ENCODE results near the gene ARHGAP10. TPM values are rescaled to one million over a fixed set of nuclear protein-coding genes. Genes with fewer than 3 reads are reported as not detected.

Gene ARHGAP10
- total RNA-seq, 1 experiment from 2014 or later = 11.7 TPM

DNA sequence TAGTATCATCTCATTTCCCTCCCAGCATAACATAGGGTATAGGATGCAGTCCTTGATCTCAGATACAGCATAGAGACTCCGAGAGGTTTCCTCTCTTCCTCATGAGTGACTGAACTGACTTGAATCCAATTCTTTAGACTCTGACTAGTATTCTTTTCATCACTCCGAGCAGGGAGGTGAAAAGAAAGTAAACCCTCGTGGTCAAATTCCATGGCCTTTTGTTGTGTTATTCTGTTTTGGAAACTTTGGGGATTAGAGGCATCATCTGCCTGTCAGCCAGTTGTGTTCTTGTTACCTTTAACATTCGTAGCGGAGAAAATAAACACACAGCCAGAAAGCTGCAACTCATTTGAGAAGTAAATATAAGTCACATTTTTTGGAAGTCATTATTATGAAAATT is 206.6 kb downstream of the ARHGAP10 start:
- ChIA-PET POLR2A (no interaction called here), CTCF (no interaction called here)
- H3K27me3 ChIP-seq (ENCODE audit: control insufficient read depth, insufficient read depth, low read length) = no peaks in the 10 kb centered on the region
- DNase-seq (ENCODE audit: low read depth, low spot score) (no peak), ATAC-seq (no peak)
- no peak overlapping the region for H3K27ac ChIP-seq (ENCODE audit: low read length)
- TF ChIP-seq TCF7L2 (IDR thresholded peaks at IDR 0.05; ENCODE audit: low read depth, low read length) (no peak), SIN3A (IDR thresholded peaks at IDR 0.05; ENCODE audit: borderline replicate concordance, insufficient read depth, low read depth, low read length) (no peak)
- TF ChIP-seq, protein P1, sequence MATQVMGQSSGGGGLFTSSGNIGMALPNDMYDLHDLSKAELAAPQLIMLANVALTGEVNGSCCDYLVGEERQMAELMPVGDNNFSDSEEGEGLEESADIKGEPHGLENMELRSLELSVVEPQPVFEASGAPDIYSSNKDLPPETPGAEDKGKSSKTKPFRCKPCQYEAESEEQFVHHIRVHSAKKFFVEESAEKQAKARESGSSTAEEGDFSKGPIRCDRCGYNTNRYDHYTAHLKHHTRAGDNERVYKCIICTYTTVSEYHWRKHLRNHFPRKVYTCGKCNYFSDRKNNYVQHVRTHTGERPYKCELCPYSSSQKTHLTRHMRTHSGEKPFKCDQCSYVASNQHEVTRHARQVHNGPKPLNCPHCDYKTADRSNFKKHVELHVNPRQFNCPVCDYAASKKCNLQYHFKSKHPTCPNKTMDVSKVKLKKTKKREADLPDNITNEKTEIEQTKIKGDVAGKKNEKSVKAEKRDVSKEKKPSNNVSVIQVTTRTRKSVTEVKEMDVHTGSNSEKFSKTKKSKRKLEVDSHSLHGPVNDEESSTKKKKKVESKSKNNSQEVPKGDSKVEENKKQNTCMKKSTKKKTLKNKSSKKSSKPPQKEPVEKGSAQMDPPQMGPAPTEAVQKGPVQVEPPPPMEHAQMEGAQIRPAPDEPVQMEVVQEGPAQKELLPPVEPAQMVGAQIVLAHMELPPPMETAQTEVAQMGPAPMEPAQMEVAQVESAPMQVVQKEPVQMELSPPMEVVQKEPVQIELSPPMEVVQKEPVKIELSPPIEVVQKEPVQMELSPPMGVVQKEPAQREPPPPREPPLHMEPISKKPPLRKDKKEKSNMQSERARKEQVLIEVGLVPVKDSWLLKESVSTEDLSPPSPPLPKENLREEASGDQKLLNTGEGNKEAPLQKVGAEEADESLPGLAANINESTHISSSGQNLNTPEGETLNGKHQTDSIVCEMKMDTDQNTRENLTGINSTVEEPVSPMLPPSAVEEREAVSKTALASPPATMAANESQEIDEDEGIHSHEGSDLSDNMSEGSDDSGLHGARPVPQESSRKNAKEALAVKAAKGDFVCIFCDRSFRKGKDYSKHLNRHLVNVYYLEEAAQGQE (IDR thresholded peaks at IDR 0.05; ENCODE audit: insufficient read depth in 1 of 2, low read depth in 2 of 2, low read length in 1 of 2) = no peak
- H3K36me3 ChIP-seq (ENCODE audit: control insufficient read depth, insufficient read depth, low read length) = no peaks in the 10 kb centered on the region
- H3K4me3 ChIP-seq (ENCODE audit: low read depth in 2 of 2, low read length in 2 of 2) = no peak overlapping the region
- H3K9me3 ChIP-seq (ENCODE audit: control insufficient read depth, insufficient read depth, low read depth, low read length) = no peaks in the 10 kb centered on the region
- no TSS peak for BruUV-seq (replicated peaks)
- H3K4me1 ChIP-seq (ENCODE audit: control insufficient read depth, insufficient read depth, low read length) = no peaks in the 10 kb centered on the region
- intact Hi-C loops (cut with micrococcal nuclease; ENCODE audit: unreplicated experiment) (no loop called here), in situ Hi-C loops (cut with HindIII; ENCODE audit: low pct_unique_long_range_greater_than_20kb, low sequenced_read_pairs) (no loop called here)

DNA sequence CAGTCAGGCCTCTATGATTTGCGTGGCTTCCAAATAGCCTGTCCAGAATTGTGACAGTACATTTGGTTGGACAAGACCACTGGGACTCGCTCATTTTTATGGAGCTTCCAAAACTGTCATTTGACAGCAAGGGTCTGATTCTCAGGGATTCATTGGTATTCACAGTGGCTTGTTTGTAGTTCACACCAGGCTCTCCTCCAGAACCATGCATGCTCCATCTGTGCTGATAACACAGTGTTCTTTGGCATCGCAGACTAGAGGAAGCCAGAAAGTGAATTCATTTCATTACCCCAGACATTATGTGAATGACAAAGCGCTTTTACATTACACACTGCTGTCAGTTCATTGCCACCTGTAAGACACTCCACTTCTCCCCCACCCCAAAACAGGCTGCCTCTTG is 208.3 kb downstream of the ARHGAP10 start:
- in situ Hi-C loops (cut with HindIII; ENCODE audit: low pct_unique_long_range_greater_than_20kb, low sequenced_read_pairs) = no loop called here
- DNase-seq (ENCODE audit: low read depth, low spot score) = no peak
- Histone ChIP-seq H3K4me3 (ENCODE audit: low read depth in 2 of 2, low read length in 2 of 2) (no peak overlapping the region), H3K36me3 (ENCODE audit: control insufficient read depth, insufficient read depth, low read length) (no peaks in the 10 kb centered on the region), H3K9me3 (ENCODE audit: control insufficient read depth, insufficient read depth, low read depth, low read length) (no peaks in the 10 kb centered on the region), H3K27me3 (ENCODE audit: control insufficient read depth, insufficient read depth, low read length) (no peaks in the 10 kb centered on the region), H3K4me1 (ENCODE audit: control insufficient read depth, insufficient read depth, low read length) (no peaks in the 10 kb centered on the region), H3K27ac (ENCODE audit: low read length) (no peak overlapping the region)
- ATAC-seq = no peak
- TF ChIP-seq TCF7L2 (IDR thresholded peaks at IDR 0.05; ENCODE audit: low read depth, low read length) = no peak
- TF ChIP-seq, protein P2, sequence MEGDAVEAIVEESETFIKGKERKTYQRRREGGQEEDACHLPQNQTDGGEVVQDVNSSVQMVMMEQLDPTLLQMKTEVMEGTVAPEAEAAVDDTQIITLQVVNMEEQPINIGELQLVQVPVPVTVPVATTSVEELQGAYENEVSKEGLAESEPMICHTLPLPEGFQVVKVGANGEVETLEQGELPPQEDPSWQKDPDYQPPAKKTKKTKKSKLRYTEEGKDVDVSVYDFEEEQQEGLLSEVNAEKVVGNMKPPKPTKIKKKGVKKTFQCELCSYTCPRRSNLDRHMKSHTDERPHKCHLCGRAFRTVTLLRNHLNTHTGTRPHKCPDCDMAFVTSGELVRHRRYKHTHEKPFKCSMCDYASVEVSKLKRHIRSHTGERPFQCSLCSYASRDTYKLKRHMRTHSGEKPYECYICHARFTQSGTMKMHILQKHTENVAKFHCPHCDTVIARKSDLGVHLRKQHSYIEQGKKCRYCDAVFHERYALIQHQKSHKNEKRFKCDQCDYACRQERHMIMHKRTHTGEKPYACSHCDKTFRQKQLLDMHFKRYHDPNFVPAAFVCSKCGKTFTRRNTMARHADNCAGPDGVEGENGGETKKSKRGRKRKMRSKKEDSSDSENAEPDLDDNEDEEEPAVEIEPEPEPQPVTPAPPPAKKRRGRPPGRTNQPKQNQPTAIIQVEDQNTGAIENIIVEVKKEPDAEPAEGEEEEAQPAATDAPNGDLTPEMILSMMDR (IDR thresholded peaks at IDR 0.05) = no peak
- TF ChIP-seq POLR2AphosphoS5 (IDR thresholded peaks at IDR 0.05; ENCODE audit: low read depth, low read length) = no peak
- TF ChIP-seq, protein P1 (IDR thresholded peaks at IDR 0.05; ENCODE audit: insufficient read depth in 1 of 2, low read depth in 2 of 2, low read length in 1 of 2) = no peak
- no peak for TF ChIP-seq SIN3A (IDR thresholded peaks at IDR 0.05; ENCODE audit: borderline replicate concordance, insufficient read depth, low read depth, low read length)
- BruUV-seq (replicated peaks) = no TSS peak
- intact Hi-C loops (cut with micrococcal nuclease; ENCODE audit: unreplicated experiment) = no loop called here
- ChIA-PET CTCF (no interaction called here), POLR2A (no interaction called here)

All from Panc1 (cell line).